Activated naive CD4-positive, alpha-beta T cell treated with anti-CD3 and anti-CD28 coated beads, Interleukin-2, amount 50 U/mL, for 16 hours (primary cell): ENCODE results near the gene SUSD6.

Experiments used
- DNase-seq: peaks from one replicate; pipeline ENCODE4 v3.0.0-alpha.2; 2020

The SUSD6 gene

GRCh38 chr14:69611172-69612013 lies at the start of gene SUSD6:
TSS of gene SUSD6 (plus strand) at chr14:69611596. CDS start at chr14:69658593, 46,997 bp downstream.
- DNase-seq: peak; percentile 92

GRCh38 chr14:69561893-69562292 lies 49.5 kb upstream of the SUSD6 start:
- DNase-seq: no peak

- DNase-seq: no peak
Measured at GRCh38 chr14:69567563-69567962, 43.8 kb upstream of the SUSD6 start.

- DNase-seq: no peak
Measured at GRCh38 chr14:69569859-69570258, 41.5 kb upstream of the SUSD6 start.

DNA sequence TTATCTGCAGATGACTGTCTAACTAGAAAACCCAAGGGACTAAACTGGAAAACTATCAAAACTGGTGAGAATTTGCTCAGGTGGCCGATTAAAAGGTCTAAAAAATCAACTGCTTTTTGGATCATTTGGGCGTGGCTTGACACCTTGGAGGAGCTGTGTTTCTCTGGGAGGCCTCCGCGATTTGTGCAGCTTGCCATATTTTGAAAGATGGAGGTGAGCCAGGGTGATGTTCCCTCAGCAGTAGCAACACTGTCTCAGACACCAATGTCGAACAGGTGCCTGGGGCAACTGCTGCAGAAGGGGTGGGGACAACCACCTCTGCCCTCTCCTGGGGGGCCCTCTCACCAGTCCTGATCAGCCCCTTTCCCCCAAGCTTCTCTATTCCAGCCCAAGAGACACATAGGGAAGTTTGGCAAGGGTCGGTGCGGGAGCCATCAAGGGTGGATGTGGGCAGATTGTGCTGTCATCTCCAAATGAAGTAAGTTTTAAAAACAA lies 40.5 kb upstream of the SUSD6 start:
- no peak for DNase-seq

- peak; percentile 13 for DNase-seq
Measured at GRCh38 chr14:69571449-69572029, 39.9 kb upstream of the SUSD6 start.

GRCh38 chr14:69572030-69572840 lies 39.2 kb upstream of the SUSD6 start:
- peak; percentile 16 for DNase-seq

DNA sequence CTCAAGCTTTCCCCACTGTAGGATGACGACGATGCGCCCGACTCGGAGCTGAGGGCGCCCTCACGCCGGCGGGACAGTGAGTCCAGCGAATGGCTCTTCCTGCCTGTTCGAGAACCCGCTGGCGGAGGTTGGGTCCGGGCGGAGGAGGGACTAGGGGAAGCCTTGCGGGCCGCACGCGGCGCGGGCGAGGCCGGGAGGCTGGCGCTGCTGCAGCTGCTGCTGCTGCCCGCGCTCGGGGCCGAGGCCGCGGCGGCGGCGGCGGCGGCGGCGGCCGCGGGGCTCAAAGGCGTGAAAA lies 38.6 kb upstream of the SUSD6 start:
- no peak for DNase-seq

GRCh38 chr14:69573205-69573830 lies 38.1 kb upstream of the SUSD6 start:
- DNase-seq: no peak

- peak; percentile 37 for DNase-seq
Measured at GRCh38 chr14:69573831-69574262, 37.5 kb upstream of the SUSD6 start.

- peak; percentile 82 for DNase-seq
Measured at GRCh38 chr14:69574263-69574953, 37.0 kb upstream of the SUSD6 start, which contains the start of gene CCDC177. TSS of gene CCDC177 (minus strand) at chr14:69574871. CDS start at chr14:69573622, 1,249 bp downstream.

GRCh38 chr14:69574954-69575295 lies 36.5 kb upstream of the SUSD6 start:
- DNase-seq: no peak

DNA sequence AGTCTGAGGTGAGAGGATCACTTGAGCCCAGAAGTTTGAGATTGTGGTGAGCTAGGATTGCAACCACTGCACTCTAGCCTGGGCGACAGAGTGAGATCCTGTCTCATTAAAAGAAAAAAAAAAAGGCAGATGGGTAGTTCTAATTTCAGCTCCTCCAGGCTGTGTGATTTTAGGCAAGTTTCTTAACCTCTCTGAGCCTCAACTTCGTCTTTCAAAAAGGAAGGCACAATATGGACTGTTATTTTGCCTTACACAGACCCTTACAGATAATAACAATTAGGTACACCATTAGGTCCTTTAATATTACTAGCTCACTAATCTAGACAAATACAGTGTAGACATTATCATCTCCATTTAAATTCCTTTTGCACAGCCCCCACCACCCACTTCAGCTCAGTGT lies 31.9 kb upstream of the SUSD6 start:
- no peak for DNase-seq

GRCh38 chr14:69580009-69580577 lies 31.3 kb upstream of the SUSD6 start:
- no peak for DNase-seq

GRCh38 chr14:69581316-69581935 lies 30.0 kb upstream of the SUSD6 start:
- DNase-seq: no peak

- DNase-seq: no peak
Measured at GRCh38 chr14:69582212-69582611, 29.2 kb upstream of the SUSD6 start.

DNA sequence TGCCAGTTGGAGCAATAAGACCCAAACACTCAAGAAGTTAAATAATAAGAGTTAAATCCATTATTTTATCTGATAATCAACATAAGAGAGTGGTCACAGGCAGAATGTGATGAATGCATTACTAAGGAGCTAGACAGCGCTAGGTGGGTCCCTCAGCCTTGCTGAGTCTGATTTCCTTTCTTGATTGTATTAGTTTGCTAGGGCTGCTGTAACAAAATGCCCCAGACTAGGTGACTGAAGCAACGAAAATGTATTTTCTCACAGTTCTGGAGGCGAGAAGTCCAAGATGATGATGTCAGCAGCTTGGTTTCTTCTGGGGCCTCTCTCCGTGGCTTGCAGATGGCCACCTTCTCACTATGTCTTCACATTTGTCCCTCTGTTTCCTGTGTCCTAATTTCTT lies 28.6 kb upstream of the SUSD6 start:
- DNase-seq: no peak

DNA sequence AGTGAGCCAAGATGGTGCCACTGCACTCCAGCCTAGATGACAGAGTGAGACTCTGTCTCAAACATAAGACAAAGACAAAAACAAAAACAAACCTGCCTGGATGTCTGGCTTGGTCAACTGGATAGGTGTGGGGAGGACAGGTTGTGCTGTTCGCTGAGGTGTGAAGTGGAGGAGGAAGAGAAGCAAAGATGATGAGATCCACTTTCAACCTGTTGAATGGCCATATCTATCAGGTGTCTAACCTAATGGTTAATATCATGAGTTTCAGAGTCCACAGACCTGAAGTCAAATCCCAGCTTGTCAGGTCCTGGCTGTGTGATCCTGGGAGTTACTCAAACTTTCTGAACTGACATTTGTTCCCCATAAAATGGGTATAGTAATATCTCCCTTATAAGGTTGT lies 27.0 kb upstream of the SUSD6 start:
- DNase-seq: no peak

DNA sequence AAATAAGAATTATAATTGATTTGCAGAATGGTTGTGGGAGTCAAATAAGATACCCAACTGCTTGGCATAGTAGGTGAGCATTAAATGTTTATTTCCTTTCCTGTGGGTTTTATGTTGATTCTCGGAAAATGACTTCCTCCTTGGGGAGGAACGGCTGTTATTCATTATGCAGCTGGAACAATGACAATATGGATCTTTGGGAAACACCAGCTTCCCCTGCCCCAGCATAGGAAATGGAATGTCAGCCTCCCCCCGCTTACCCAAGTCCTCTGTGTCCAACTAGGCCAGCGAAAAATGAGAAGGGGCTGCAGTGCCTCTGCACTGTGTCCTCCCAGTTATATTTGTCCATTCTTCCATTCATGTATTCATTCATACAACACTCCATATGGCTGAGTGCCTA lies 25.0 kb upstream of the SUSD6 start:
- no peak for DNase-seq

DNA sequence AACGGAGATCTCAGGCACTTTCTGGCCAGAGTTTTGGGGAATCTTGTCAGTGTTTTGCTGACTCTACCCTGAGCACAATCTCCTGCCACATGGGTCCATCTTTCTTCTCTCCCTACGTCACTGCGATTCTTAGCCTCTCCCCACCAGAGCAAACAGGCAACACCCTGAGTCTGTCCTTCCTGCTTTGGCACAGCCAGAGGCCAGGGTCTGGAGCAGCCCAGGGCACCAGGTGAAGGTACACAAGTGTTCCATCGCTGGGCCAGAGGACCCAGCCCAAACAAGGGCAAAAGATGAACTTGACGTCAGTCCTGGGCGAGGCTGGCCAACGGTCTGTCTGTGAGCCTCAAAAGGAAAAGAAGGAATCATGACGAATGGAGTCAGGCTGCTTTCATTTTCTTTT lies 24.0 kb upstream of the SUSD6 start:
- no peak for DNase-seq

GRCh38 chr14:69591317-69591716 lies 20.1 kb upstream of the SUSD6 start:
- DNase-seq: no peak
